ENCODE measurements around the gene MINK1. TPM values are rescaled to one million over a fixed set of nuclear protein-coding genes. Genes with fewer than 3 reads are reported as not detected.
A peak's percentile ranks its signal among the peaks of the same experiment; 100 is the strongest.

MINK1 gene
- total RNA-seq, 4 donors from 2014 or later, result 128 to 406 (median 181) TPM

- H3K4me3 ChIP-seq, result no peak overlapping the region
- in situ Hi-C loops (cut with MboI; ENCODE audit: low pct_ligation_motif_present in 1 of 4, low pct_unique_long_range_greater_than_20kb in 1 of 4, low sequenced_read_pairs in 3 of 4), result no loop called here
- intact Hi-C loops (cut with DNase I; ENCODE audit: low total_unique reads), result no loop called here
- no peaks in the 10 kb centered on the region for H3K36me3 ChIP-seq
- no peaks in the 10 kb centered on the region for H3K9me3 ChIP-seq
- H3K4me1 ChIP-seq, result peaks cover 10 to 67% (median 30%) of the 10 kb centered on the region in 4 donors
- DNase-seq, result no peak
- H3K27me3 ChIP-seq, result no peaks in the 10 kb centered on the region
- 77% methylated on average over 4 of the region's 4 CpGs; no CpG with 5 or more reads in 1 of the 2 donors for WGBS, 2 donors (ENCODE audit: low coverage in 1 of 2)
- TF ChIP-seq CTCF (IDR thresholded peaks at IDR 0.05) (no peak), EP300 (IDR thresholded peaks at IDR 0.05; ENCODE audit: low read depth) (no peak), POLR2A (IDR thresholded peaks at IDR 0.05) (no peak), POLR2AphosphoS5 (IDR thresholded peaks at IDR 0.05) (no peak)
- H3K27ac ChIP-seq, result peak overlapping the region in 3 of 4 donors; percentile 95 to 98 (median 97)
Observed at GRCh38 chr17:4836221-4836620, 3.1 kb downstream of the MINK1 start.

DNA sequence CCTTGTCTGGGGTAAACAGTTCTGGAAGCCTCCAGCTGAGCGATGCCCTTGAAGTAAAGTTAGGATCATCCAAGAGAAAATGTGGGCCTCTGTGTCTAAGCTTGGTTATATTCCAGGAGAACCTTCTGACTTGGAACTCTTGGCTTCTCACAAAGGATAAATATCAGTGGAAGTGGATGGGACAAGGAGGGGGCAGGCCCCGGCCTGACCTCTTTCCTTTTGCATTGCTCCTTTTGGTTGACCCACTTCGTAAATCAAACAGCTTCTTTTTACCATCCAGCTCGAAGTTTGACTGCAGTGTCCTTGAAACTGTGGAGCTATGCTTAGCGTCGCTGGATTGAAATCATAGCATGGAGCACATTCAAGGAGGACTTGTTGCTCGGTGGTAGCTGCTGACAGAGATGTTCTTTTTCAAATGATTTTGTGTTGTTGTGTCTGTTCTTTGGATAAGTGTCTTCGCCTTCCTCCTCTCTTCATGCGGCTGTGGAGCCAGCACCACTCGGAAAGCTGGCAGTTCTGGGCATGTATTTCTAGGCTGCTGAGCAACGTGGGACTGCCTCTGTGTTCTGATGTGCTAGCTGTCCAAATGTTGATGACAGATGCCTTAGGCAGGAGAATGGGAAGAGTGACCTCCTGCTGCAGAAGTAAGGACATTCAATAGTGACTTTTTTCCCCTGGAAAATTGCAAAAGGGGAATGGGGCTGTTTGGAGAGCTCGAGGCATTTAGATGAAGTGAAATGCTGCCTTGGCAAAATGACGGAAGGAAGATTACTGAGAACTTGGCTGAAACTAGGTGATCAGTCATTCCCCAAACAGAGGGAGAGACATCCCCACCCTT is 4.5 kb downstream of the MINK1 start:
- TF ChIP-seq POLR2AphosphoS5 (IDR thresholded peaks at IDR 0.05) (no peak), EP300 (IDR thresholded peaks at IDR 0.05; ENCODE audit: low read depth) (no peak), POLR2A (IDR thresholded peaks at IDR 0.05) (no peak), CTCF (IDR thresholded peaks at IDR 0.05) (no peak)
- Histone ChIP-seq H3K4me1 (peaks cover 10 to 69% (median 30%) of the 10 kb centered on the region in 4 donors), H3K36me3 (no peaks in the 10 kb centered on the region), H3K27me3 (no peaks in the 10 kb centered on the region), H3K27ac (no peak overlapping the region), H3K4me3 (no peak overlapping the region), H3K9me3 (no peaks in the 10 kb centered on the region)
- intact Hi-C loops (cut with DNase I; ENCODE audit: low total_unique reads) (no loop called here), in situ Hi-C loops (cut with MboI; ENCODE audit: low pct_ligation_motif_present in 1 of 4, low pct_unique_long_range_greater_than_20kb in 1 of 4, low sequenced_read_pairs in 3 of 4) (no loop called here)
- no peak for DNase-seq
- WGBS, 2 donors (ENCODE audit: low coverage in 1 of 2), result 43 to 72% methylated on average over 4 to 13 of the region's 13 CpGs

GRCh38 chr17:4838309-4838785 is 5.2 kb downstream of the MINK1 start:
- Histone ChIP-seq H3K4me3 (no peak overlapping the region), H3K4me1 (peaks cover 10 to 69% (median 30%) of the 10 kb centered on the region in 4 donors), H3K27me3 (no peaks in the 10 kb centered on the region), H3K27ac (no peak overlapping the region), H3K9me3 (no peaks in the 10 kb centered on the region), H3K36me3 (no peaks in the 10 kb centered on the region)
- TF ChIP-seq POLR2A (IDR thresholded peaks at IDR 0.05) (no peak), POLR2AphosphoS5 (IDR thresholded peaks at IDR 0.05) (no peak), CTCF (IDR thresholded peaks at IDR 0.05) (no peak), EP300 (IDR thresholded peaks at IDR 0.05; ENCODE audit: low read depth) (no peak)
- 95% methylated on average over 3 of the region's 3 CpGs; no CpG with 5 or more reads in 1 of the 2 donors for WGBS, 2 donors (ENCODE audit: low coverage in 1 of 2)
- DNase-seq, result no peak
- intact Hi-C loops (cut with DNase I; ENCODE audit: low total_unique reads), result no loop called here
- in situ Hi-C loops (cut with MboI; ENCODE audit: low pct_ligation_motif_present in 1 of 4, low pct_unique_long_range_greater_than_20kb in 1 of 4, low sequenced_read_pairs in 3 of 4), result no loop called here

DNA sequence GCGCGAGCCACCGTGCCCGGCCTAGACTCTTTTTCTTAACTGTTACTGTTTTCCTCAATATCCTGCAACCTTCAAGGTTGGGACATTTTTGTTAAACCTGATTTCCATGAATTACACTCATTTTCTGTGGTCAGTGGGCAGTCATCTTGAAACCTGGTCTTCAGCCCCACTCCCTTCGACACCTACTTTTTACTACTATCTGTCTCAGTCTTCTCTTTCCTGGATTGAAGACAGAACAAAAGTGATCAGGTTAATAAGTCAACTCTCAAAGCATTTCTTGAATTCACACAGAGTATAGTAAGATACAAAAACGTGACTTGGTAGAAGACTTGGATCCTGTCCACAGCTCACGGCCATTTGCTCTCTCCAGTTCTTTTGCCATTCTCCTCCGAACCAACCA is 6.1 kb downstream of the MINK1 start:
- H3K9me3 ChIP-seq, result no peaks in the 10 kb centered on the region
- H3K36me3 ChIP-seq, result no peaks in the 10 kb centered on the region
- intact Hi-C loops (cut with DNase I; ENCODE audit: low total_unique reads) (no loop called here), in situ Hi-C loops (cut with MboI; ENCODE audit: low pct_ligation_motif_present in 1 of 4, low pct_unique_long_range_greater_than_20kb in 1 of 4, low sequenced_read_pairs in 3 of 4) (no loop called here)
- no peaks in the 10 kb centered on the region for H3K27me3 ChIP-seq
- peaks cover 10 to 63% (median 26%) of the 10 kb centered on the region in 4 donors for H3K4me1 ChIP-seq
- DNase-seq, result no peak
- no peak overlapping the region for H3K27ac ChIP-seq
- WGBS, 2 donors (ENCODE audit: low coverage in 1 of 2), result 87 to 90% methylated on average over 7 to 8 of the region's 8 CpGs
- TF ChIP-seq CTCF (IDR thresholded peaks at IDR 0.05), result no peak
- no peak for TF ChIP-seq POLR2AphosphoS5 (IDR thresholded peaks at IDR 0.05)
- no peak for TF ChIP-seq POLR2A (IDR thresholded peaks at IDR 0.05)
- no peak for TF ChIP-seq EP300 (IDR thresholded peaks at IDR 0.05; ENCODE audit: low read depth)
- no peak overlapping the region for H3K4me3 ChIP-seq

Data from transverse colon (tissue), 4 donors.